Spleen (tissue), 11 donors: Measurements from ENCODE around the gene EEIG2. TPM values are rescaled to one million over a fixed set of nuclear protein-coding genes. Genes with fewer than 3 reads are reported as not detected.
A peak's percentile ranks its signal among the peaks of the same experiment; 100 is the strongest.

ENCODE experiments used
- DNase-seq: peaks from one replicate; pipeline ENCODE4 v3.0.0-alpha.2; 2020
- H3K27ac ChIP-seq, 8 donors: fragments of 200-600 bp; sonication (generic) in 7 of 8; 1 replicate in 4 of 8; 2 replicates in 4 of 8; pipeline versions ENCODE4 v1.5.0 to v1.8.0; 2016 to 2021; ENCODE audit warnings: inconsistent platforms in 4 of 8, mild to moderate bottlenecking in 4 of 8, moderate library complexity in 1 of 8
- H3K27me3 ChIP-seq, 7 donors: fragments of 200-600 bp; sonication (generic) in 6 of 7; replicated peaks in 1 of 7; 1 replicate in 4 of 7; 2 replicates in 3 of 7; pipeline versions ENCODE4 v1.5.0 to v1.8.0; 2016 to 2021; ENCODE audit warnings: inconsistent platforms in 3 of 7, mild to moderate bottlenecking in 1 of 7
- H3K36me3 ChIP-seq, 6 donors: fragments of 200-600 bp; sonication (generic) in 5 of 6; 1 replicate in 4 of 6; 2 replicates in 2 of 6; pipeline versions ENCODE4 v1.5.0 to v1.8.0; 2016 to 2021; ENCODE audit warnings: inconsistent platforms in 2 of 6
- H3K4me1 ChIP-seq, 6 donors: fragments of 200-600 bp; sonication (generic) in 5 of 6; 1 replicate in 3 of 6; 2 replicates in 3 of 6; pipeline versions ENCODE4 v1.5.0 to v1.8.0; 2016 to 2021; ENCODE audit warnings: inconsistent platforms in 3 of 6
- H3K4me3 ChIP-seq, 8 donors: fragments of 200-600 bp; sonication (generic) in 7 of 8; 1 replicate in 4 of 8; 2 replicates in 4 of 8; pipeline versions ENCODE4 v1.5.0 to v1.8.0; 2016 to 2021; ENCODE audit warnings: inconsistent platforms in 4 of 8, mild to moderate bottlenecking in 4 of 8, moderate library complexity in 2 of 8
- H3K9me3 ChIP-seq, 8 donors: fragments of 200-600 bp; sonication (generic) in 7 of 8; 1 replicate in 4 of 8; 2 replicates in 4 of 8; pipeline versions ENCODE4 v1.5.0 to v1.8.0; 2016 to 2021; ENCODE audit warnings: inconsistent platforms in 4 of 8
- CTCF ChIP-seq, 11 experiments: fragments of 200-600 bp in 7 of 11; fragments of 450-650 bp in 4 of 11; sonication (generic) in 4 of 11; IDR thresholded peaks in 8 of 11; conservative IDR thresholded peaks in 3 of 11; 1 replicate in 7 of 11; 2 replicates in 4 of 11; pipeline versions ENCODE4 v1.4.0 to v1.8.0; 2016 to 2021; ENCODE audit warnings: antibody characterized with exemption in 11 of 11, inconsistent platforms in 4 of 11, mild to moderate bottlenecking in 1 of 11
- POLR2A ChIP-seq, 3 donors: fragments of 450-650 bp; IDR thresholded peaks; one replicate each; pipeline ENCODE4 v1.5.1; 2017; ENCODE audit warnings: antibody characterized with exemption in 3 of 3, mild to moderate bottlenecking in 1 of 3
- POLR2AphosphoS5 ChIP-seq, 3 donors: sonication (generic); formaldehyde crosslinking; IDR thresholded peaks; one replicate each; pipeline ENCODE4 v1.5.1; 2017; ENCODE audit warnings: antibody characterized with exemption in 3 of 3
- WGBS, 5 donors: extraction: QIAGEN DNeasy Blood & Tissue Kit in 3 of 5; methylation state at CpG; one replicate each; pipeline versions ENCODE4 v1.1.5 to v1.1.7; 2013 to 2018; 5-methylcytosine and 5-hydroxymethylcytosine counted together
- intact Hi-C: fragments of 100-400 bp; cut with DNase I; formaldehyde crosslinking; loops from one replicate; pipeline ENCODE4 v1.15.0; 2023; ENCODE audit warnings: low total_unique reads
- polyA plus RNA-seq, 3 donors: library from polyadenylated mRNA; stranded (reverse); fragments of 200-250 nt; gene quantifications; one replicate each; pipeline ENCODE4 v1.2.1, GENCODE V29; 2013
- total RNA-seq, 7 donors: library from RNA; depleted of rRNA in 3 of 7; stranded (reverse); fragments of >200 nt in 3 of 7; fragmentation: NEBNext Ultra II Directional in 4 of 7; extraction: Animal tissue kit (Norgen Biotek cat#: 25700) in 4 of 7; gene quantifications; one replicate each; pipeline versions ENCODE4 v1.1.0 to v1.2.1, GENCODE V29; 2016 to 2021
- donor health status: healthy with polysubstance abuse.
- donor health status: DM: no; HTN: no; CAD: no; lungs with moderate emphysema.
- donor health status: DM: no; HTN: no; CAD: no.
- donor health status: Bipolar disorder and iron deficiency.
- donor health status: healthy.
- donor health status: DM: no; HTN: no; CAD: no.
- donor health status: DM: yes; HTN: yes; CAD: no.

The EEIG2 gene
- total and polyA plus RNA-seq, 10 donors, result 3.3 to 21.1 (median 17.3) TPM

DNA sequence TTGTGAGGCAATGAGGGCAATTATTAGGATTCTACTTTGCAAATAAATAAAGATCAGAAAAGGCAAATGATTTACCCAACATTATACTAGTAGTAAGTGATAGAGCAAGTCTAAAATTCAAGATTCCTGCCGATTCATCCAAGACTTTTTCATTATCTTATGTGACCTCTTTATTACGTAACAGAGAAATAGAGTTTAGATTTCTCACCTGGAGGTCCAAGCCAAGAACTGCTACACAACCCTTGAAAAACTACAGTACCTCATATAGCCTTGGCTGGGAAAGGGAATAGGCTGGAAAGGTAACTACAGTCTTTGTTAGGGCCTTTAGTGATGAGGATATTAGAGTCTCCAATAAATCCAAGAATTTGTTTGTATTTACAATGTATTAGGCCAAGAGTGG is 13.3 kb downstream of the EEIG2 start:
- H3K4me1 ChIP-seq, result peaks cover 0 to 37% (median 21%) of the 10 kb centered on the region in 6 donors
- H3K9me3 ChIP-seq, result peaks cover 0 to 7% (median 0%) of the 10 kb centered on the region in 8 donors
- no peak overlapping the region for H3K27ac ChIP-seq
- intact Hi-C loops, result no loop called here
- H3K27me3 ChIP-seq, result no peaks in the 10 kb centered on the region
- H3K36me3 ChIP-seq, result no peaks in the 10 kb centered on the region
- no peak for DNase-seq
- TF ChIP-seq POLR2AphosphoS5 (IDR thresholded peaks at IDR 0.05) (no peak), POLR2A (IDR thresholded peaks at IDR 0.05) (no peak), CTCF (IDR thresholded peaks at IDR 0.05 in 8 of 11, conservative IDR thresholded peaks at IDR 0.05 in 3 of 11) (no peak)
- WGBS, 5 donors, result 92 to 100% (median 97%) methylated on average over 2 of the region's 2 CpGs
- H3K4me3 ChIP-seq, result no peak overlapping the region

GRCh38 chr1:108574008-108574407 is 14.1 kb downstream of the EEIG2 start:
- H3K4me3 ChIP-seq, result no peak overlapping the region
- intact Hi-C loops, result no loop called here
- no peak for DNase-seq
- H3K27ac ChIP-seq, result no peak overlapping the region
- H3K9me3 ChIP-seq, result peaks cover 0 to 7% (median 0%) of the 10 kb centered on the region in 8 donors
- H3K27me3 ChIP-seq, result no peaks in the 10 kb centered on the region
- TF ChIP-seq POLR2AphosphoS5 (IDR thresholded peaks at IDR 0.05), result no peak
- TF ChIP-seq CTCF (IDR thresholded peaks at IDR 0.05 in 8 of 11, conservative IDR thresholded peaks at IDR 0.05 in 3 of 11), result no peak
- TF ChIP-seq POLR2A (IDR thresholded peaks at IDR 0.05), result no peak
- H3K36me3 ChIP-seq, result no peaks in the 10 kb centered on the region
- peaks cover 0 to 37% (median 21%) of the 10 kb centered on the region in 6 donors for H3K4me1 ChIP-seq

- H3K27me3 ChIP-seq, result no peaks in the 10 kb centered on the region
- intact Hi-C loops, result no loop called here
- no peak for DNase-seq
- H3K9me3 ChIP-seq, result peaks cover 0 to 14% (median 6%) of the 10 kb centered on the region in 8 donors
- H3K27ac ChIP-seq, result peak overlapping the region in 3 of 8 donors; percentile 7 to 31 (median 7)
- H3K36me3 ChIP-seq, result no peaks in the 10 kb centered on the region
- H3K4me1 ChIP-seq, result peaks cover 0 to 24% (median 10%) of the 10 kb centered on the region in 6 donors
- no peak overlapping the region for H3K4me3 ChIP-seq
- TF ChIP-seq CTCF (IDR thresholded peaks at IDR 0.05 in 8 of 11, conservative IDR thresholded peaks at IDR 0.05 in 3 of 11) (no peak), POLR2A (IDR thresholded peaks at IDR 0.05) (no peak), POLR2AphosphoS5 (IDR thresholded peaks at IDR 0.05) (no peak)
Observed at GRCh38 chr1:108575375-108575774, 15.5 kb downstream of the EEIG2 start.

DNA sequence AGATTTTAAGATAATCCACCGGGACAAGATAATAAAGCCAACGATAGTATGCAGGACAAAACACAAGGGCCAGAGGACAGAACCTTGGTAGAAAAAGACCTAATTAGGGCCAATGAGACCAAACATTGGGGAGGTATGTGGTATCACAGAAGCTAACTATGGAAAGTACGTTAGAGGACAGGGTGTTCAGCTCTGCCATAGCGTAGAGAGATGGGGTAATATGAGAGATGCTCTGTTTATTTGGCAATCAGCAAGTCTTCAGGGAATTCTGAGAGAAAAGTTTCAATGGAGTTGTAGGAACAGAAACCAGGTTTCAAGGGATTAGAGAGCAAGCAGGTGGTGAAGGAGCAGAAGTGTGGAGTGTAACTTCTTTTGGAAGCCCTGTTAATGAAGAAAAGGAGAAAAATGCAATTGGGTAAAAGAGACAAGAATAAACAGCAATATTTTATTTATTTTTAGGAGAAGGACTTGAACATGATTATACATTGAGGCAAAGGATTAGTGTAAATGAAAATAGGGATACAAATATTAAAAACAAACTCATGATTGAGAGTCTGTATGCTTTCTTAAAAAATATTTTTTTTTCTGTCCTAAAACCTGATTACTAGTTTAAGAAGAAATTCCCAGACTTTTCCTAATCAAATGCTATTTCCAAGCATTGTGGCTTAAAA is 24.0 kb downstream of the EEIG2 start:
- intact Hi-C loops, result no loop called here
- H3K4me3 ChIP-seq, result no peak overlapping the region
- no peak for TF ChIP-seq CTCF (IDR thresholded peaks at IDR 0.05 in 8 of 11, conservative IDR thresholded peaks at IDR 0.05 in 3 of 11)
- peaks cover 0 to 20% (median 15%) of the 10 kb centered on the region in 8 donors for H3K9me3 ChIP-seq
- no peak for DNase-seq
- H3K27me3 ChIP-seq, result no peaks in the 10 kb centered on the region
- peaks cover 15 to 43% (median 33%) of the 10 kb centered on the region in 6 donors for H3K4me1 ChIP-seq
- 60 to 95% (median 81%) methylated on average over 4 of the region's 4 CpGs for WGBS, 5 donors
- peak overlapping the region in 4 of 8 donors; percentile 33 to 64 (median 54) for H3K27ac ChIP-seq
- H3K36me3 ChIP-seq, result no peaks in the 10 kb centered on the region
